GM19324 (cell line): Measurements from ENCODE around the gene ANO1.
"Not testable (repeated sequence)": the region's sequence is repeated elsewhere in the genome, so short reads cannot be mapped to it uniquely, and the experiment has no call there.

Experiments
- ATAC-seq: cut with Tn5 transposase; IDR thresholded peaks from one replicate; pipeline ENCODE4 v1.9.1; 2021; ENCODE audit warnings: mild to moderate bottlenecking, moderate library complexity; ENCODE audit not compliant: unreplicated experiment, low FRiP score

The ANO1 gene

GRCh38 chr11:70078095-70078780 is at the start of gene ANO1:
ANO1 (plus strand) TSS chr11:70078317; CDS start chr11:70078607, 290 bp downstream.
- ATAC-seq, result no peak

GRCh38 chr11:70029115-70029860 is 48.8 kb upstream of the ANO1 start:
- ATAC-seq, result no peak

GRCh38 chr11:70029861-70030380 is 48.2 kb upstream of the ANO1 start:
- no peak for ATAC-seq

- ATAC-seq, result no peak
Observed at GRCh38 chr11:70030412-70030811, 47.7 kb upstream of the ANO1 start.

GRCh38 chr11:70031631-70032469 is 46.3 kb upstream of the ANO1 start:
- ATAC-seq, result no peak

- ATAC-seq, result no peak
Observed at GRCh38 chr11:70032470-70032795, 45.7 kb upstream of the ANO1 start.

GRCh38 chr11:70032943-70033710 is 45.0 kb upstream of the ANO1 start:
- ATAC-seq, result no peak

GRCh38 chr11:70033711-70034070 is 44.4 kb upstream of the ANO1 start:
- no peak for ATAC-seq

- ATAC-seq, result no peak
Observed at GRCh38 chr11:70034740-70035365, 43.3 kb upstream of the ANO1 start.

GRCh38 chr11:70035665-70036064 is 42.5 kb upstream of the ANO1 start:
- not testable (repeated sequence) for ATAC-seq

- no peak for ATAC-seq
Observed at GRCh38 chr11:70036971-70037882, 40.9 kb upstream of the ANO1 start.

GRCh38 chr11:70038034-70038834 is 39.9 kb upstream of the ANO1 start:
- ATAC-seq, result no peak

GRCh38 chr11:70040452-70040851 is 37.7 kb upstream of the ANO1 start:
- no peak for ATAC-seq

- no peak for ATAC-seq
Observed at GRCh38 chr11:70040869-70041501, 37.1 kb upstream of the ANO1 start.

- no peak for ATAC-seq
Observed at GRCh38 chr11:70043482-70043881, 34.6 kb upstream of the ANO1 start.

GRCh38 chr11:70046089-70046488 is 32.0 kb upstream of the ANO1 start:
- ATAC-seq, result no peak

GRCh38 chr11:70048279-70049024 is 29.7 kb upstream of the ANO1 start:
- ATAC-seq, result no peak
